GM21423 (cell line): ENCODE data around the gene HES7.
"Not testable (repeated sequence)": the region's sequence is repeated elsewhere in the genome, so short reads cannot be mapped to it uniquely, and the experiment has no call there.

Experiments used
- ATAC-seq: cut with Tn5 transposase; IDR thresholded peaks from one replicate; pipeline ENCODE4 v1.9.1; 2021; ENCODE audit warnings: mild to moderate bottlenecking, moderate library complexity; ENCODE audit not compliant: unreplicated experiment

HES7 gene

DNA sequence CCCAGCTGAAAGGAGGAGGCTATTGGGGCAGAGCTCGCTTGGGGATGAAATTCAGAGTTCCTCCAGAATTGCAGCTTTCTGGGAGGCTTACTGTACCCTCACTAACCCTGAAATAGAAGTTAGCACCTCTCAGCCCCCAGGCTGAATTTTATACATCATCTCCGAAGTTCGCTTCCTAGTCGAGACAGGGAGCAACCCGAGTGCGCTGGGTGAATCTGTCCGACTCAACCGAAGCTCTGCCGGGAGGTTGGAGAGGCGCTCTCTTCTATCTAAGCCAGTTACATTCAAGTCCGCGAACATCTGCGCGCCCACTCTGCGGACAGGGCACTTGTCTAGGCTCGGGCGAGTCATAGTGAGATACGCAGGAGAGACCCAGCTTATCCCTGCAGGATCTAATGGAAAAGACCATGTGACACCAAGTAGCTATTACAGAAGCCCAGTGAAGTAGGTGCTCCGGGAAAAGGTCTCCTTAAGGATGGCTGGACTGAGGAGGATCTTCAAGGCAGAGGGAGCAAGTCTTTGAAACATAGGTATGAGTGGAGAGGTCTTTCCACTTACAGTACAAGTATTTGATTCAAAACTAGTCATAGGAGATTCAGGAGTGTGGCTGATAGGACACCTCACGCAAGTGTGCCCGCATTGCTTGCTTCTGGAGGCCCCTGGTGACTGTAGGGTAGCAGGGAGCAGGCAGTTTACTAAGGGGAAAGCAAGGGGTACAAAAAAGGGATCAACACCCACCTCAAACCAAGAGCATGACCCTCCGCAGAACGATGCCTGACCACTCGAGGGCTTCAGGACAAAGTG lies 646 bp upstream of the HES7 start:
- no peak for ATAC-seq

GRCh38 chr17:8122924-8123694 lies 797 bp downstream of the HES7 start:
- ATAC-seq: no peak

GRCh38 chr17:8122422-8122923 lies 1.4 kb downstream of the HES7 start:
- no peak for ATAC-seq

DNA sequence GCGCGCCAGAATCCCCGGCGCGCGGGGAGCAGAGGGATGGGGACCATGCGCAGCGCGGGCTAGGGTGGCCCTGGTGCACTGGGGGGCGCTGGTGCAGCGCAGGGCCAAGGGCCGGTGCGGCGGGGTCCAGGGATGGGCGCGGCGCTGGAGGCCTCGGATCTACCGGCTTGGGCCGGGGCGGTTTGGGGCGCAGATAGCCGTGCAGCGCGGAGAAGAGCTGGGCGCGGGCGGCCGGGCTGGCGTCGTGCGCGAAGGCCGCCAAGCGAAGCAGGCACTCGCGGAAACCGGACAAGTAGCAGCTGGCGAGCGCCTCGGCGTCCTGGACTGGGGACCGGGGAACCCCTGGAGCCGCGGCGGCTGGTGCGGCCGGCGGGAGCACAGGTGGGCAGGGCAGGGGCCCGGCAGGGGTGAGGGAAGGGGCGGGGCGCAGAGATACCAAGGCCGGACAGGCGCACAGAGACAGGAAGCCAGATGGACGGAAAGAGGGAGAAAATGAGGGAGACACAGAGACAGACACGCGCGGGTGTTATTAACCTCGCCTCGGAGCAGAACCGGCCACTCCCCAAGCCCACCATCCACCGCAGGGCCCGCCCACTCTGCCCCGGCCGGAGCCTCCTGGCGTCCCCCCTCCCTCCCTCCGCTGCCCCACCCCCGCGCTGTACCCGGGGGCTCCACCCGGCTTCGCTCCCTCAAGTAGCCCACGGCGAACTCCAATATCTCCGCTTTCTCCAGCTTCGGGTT lies 2.1 kb downstream of the HES7 start:
- no peak for ATAC-seq

DNA sequence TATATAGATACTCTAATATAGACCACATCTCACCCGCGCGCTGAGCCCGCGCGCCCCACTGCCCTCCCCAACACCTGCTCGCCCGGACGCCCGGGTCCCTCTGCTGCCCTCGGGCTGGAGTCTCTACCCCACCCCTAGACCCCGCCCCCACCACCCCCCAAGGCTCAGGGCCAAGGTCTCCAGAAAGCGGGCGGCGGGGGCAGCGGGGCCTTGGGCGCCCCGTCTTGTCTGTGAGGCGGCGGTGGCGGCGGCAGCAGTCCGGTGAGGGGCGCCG lies 2.6 kb downstream of the HES7 start:
- ATAC-seq: no peak

DNA sequence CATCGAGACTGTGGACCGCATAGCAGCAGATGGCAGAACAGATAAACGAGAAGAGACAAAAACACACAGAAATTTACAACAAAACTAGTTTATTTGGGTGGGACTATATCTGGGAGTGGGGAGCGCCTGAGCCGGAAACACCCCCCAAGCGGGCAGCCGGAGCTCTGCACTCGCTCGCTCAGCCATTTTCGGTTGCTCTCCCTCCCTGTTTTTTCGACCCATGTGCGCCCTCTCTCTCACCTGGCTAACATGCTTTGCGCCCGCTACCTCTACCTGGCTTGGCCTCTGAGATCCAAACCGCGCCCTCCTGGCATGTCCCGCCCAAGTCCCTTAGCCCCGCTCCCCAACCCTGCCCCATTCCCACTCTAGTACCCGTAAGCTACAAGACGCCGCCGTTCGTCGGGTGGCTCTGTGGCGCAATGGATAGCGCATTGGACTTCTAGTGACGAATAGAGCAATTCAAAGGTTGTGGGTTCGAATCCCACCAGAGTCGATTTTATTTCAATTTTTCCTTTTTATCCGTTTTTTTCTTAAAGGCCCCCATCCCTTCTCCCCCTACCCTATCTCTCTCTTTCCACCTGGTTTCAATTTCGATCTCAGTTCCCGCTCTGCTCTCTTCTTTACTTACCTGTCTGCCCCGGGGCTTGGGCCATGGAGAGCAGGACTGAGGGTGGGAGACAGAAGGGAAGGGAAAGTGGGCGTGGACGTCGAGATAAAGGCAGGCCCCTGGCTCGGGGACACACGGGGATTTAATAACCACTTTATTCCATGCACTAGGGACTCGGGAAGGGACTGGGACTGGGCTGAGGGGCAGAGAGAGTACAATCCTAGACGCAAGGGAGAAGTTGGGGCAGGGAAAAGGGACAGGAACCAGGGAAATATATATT lies 3.1 kb downstream of the HES7 start:
- ATAC-seq: no peak

DNA sequence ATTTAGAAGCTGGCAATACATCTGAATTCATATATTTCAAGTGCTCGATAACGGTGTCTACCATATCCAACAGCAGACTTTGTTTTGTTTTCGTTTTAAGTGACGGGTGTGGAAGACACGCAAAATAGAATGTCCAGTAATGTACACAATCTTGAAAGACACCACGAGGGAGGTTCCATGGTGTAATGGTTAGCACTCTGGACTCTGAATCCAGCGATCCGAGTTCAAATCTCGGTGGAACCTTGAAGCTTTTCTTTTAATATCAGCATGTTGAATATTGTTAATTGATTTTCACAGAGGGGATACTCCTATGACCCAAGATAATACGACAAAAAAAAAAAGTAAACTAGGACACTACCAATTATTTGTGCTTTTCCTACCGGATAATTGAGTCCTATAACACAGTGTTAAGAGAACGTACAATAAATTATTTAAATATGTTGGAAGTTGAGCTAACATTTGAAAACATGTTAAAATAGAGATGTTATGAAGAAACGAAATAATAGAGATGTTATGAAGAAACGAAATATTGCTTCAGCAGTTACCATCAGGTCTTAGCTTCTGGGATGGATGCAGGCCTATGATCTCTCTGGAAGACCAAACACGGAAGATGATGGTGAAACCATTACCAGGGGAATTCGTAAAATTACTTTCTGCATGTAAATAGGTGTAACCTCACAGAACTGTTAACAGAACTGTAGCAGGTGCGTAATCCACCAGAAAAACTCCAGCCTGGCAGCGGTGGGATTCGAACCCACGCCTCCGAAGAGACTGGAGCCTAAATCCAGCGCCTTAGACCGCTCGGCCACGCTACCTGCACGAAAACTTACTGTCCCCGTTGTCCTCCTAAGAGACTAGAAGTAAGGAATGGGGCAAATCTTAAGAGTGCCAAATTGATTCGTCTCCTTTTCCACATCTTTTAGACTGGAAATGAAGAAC lies 4.1 kb downstream of the HES7 start:
- ATAC-seq: peak; percentile 38

- peak; percentile 34 for ATAC-seq
Observed at GRCh38 chr17:8118769-8119580, 4.9 kb downstream of the HES7 start.

- no peak for ATAC-seq
Observed at GRCh38 chr17:8117980-8118768, 5.7 kb downstream of the HES7 start, which contains the start of gene ALOXE3. TSS of gene ALOXE3 (minus strand) at chr17:8118514. CDS start at chr17:8117990, 524 bp downstream.

GRCh38 chr17:8117367-8117979 lies 6.4 kb downstream of the HES7 start:
- ATAC-seq: no peak

- no peak for ATAC-seq
Observed at GRCh38 chr17:8116776-8117175, 7.1 kb downstream of the HES7 start.

DNA sequence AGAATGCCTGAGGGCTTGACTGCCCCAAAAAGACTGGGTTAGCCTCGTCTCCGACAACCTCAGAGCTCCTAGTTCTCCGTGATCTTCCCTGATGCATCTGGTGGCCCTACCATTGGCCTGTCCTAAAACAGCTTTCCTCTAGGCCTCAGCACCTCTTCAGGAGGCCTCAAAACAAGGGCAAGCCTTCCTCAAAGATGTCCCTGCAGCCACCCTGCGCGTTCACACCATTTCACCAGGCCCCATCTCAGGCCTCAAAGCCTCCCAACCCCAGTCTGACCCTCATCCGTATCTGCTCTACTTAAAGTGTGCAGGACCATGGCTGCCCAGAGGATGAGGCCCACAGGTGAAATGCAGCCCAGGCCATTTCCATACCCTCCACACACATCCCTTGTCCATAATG lies 13.0 kb downstream of the HES7 start:
- no peak for ATAC-seq

DNA sequence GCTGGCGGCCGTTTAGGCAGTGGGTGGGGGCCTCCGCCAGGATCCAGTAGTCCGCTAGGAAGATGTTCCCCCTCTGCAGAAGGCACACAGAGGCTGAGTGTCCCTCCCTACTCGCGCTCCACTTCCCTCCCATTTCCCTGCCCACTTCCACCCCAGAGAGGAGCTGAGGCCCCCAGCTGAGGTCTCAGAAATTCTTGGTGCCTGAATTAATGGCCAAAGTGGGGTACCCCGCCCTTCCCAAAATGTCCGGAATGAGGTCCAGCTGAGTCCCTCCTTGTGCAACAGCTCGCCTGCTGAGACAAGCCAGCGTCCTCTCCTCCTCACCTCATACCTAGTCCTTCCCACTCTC lies 13.5 kb downstream of the HES7 start:
- ATAC-seq: no peak

DNA sequence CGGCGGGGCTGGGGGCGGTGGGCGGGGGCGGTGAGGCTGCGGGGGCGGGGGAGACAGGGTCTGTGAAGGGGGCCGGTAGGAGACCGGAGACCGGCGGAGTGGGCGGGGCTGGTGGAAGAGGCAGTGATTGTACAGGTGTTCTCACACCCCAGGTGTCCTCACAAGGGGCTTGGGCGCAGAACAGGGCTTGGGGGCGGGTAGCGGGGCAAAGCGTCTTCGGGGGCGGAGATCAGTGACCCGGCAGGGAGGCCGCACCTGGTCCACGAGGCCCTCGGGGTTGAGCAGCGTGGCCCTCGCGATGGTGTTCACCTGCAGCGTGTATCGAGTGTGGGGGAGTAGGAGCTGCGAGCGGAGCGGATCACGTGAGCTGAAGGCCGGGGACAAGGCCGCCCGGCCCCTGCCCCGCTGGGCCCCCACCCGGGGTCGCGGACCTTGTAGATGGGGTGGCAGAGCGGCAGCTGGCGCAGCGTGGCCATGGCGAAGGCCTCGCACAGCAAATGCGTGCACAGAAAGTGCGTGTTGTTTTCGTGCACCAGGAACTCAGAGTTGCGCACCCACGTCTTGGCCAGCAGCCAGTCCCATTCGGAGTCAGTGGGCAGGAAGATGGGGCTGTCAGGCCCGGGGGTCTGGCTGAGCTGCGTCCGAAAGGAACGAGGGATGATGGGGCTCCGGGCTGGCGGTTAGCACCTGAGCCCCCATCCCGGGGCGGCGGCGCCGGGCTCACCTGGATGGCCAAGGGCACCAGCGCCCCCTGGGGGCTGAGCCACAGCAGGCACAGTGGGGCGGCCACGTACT lies 14.0 kb downstream of the HES7 start:
- no peak for ATAC-seq

DNA sequence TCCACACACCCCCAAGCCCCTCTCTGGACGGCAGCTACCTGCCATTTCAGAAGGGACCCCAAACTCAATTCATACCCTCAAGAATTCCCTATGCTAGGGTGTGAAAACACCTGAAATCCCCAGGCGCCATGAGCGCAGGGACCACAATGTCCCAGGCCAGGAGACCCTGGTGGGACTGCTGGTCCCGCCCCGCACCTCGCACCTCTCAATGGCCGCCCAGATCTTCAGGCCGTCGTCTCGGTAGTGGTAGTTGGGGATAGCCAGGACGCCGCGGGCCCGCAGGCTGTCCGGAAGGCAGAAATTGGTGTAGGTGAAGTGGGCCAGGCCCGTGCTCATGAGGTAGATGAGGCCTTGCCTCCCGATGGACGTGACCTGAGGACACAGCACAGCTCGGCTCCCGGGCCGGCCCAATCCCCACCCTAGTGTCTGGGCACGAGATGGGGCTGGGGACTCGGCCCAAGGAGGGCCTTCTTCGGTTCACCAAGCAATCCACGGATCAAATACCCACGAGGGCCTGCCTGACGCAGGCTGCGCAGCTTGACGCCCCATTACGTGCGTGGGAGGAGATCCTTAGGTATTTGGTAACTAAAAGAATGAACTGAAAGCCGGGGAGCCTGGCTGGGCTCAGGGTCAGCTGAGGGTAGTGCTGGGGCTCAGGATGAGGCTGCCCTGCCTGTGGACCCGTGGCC lies 14.8 kb downstream of the HES7 start:
- no peak for ATAC-seq

- not testable (repeated sequence) for ATAC-seq
Observed at GRCh38 chr17:8106980-8107379, 16.9 kb downstream of the HES7 start.
